Vagina (tissue), 2 donors: ENCODE results near the gene OR5K3. TPM values are rescaled to one million over a fixed set of nuclear protein-coding genes. Genes with fewer than 3 reads are reported as not detected.

ENCODE experiments used
- DNase-seq, 2 donors: peaks; one replicate each; pipeline ENCODE4 v3.0.0-alpha.2; 2017; ENCODE audit errors: extremely low spot score in 2 of 2
- H3K27ac ChIP-seq: fragments of 200-600 bp; sonication (generic); one replicate; pipeline ENCODE4 v1.5.1; 2019
- H3K27me3 ChIP-seq: fragments of 200-600 bp; sonication (generic); one replicate; pipeline ENCODE4 v1.5.1; 2019
- H3K36me3 ChIP-seq, 2 donors: fragments of 200-600 bp; sonication (generic); one replicate each; pipeline ENCODE4 v1.5.1; 2017 to 2019
- H3K4me1 ChIP-seq: fragments of 200-600 bp; sonication (generic); one replicate; pipeline ENCODE4 v1.5.1; 2019
- H3K4me3 ChIP-seq, 2 donors: fragments of 200-600 bp; sonication (generic); 1 replicate in 1 of 2; 2 replicates in 1 of 2; pipeline ENCODE4 v1.5.1; 2016 to 2019
- H3K9me3 ChIP-seq: fragments of 200-600 bp; sonication (generic); one replicate; pipeline ENCODE4 v1.5.1; 2019
- CTCF ChIP-seq, 3 experiments: fragments of 450-650 bp in 2 of 3; fragments of 200-600 bp in 1 of 3; sonication (generic) in 1 of 3; IDR thresholded peaks; one replicate each; pipeline ENCODE4 v1.5.1; 2017 to 2019; ENCODE audit warnings: antibody characterized with exemption in 3 of 3, mild to moderate bottlenecking in 2 of 3, moderate library complexity in 2 of 3
- POLR2A ChIP-seq, 2 donors: fragments of 450-650 bp; IDR thresholded peaks; one replicate each; pipeline ENCODE4 v1.6.1; 2017; ENCODE audit warnings: antibody characterized with exemption in 2 of 2, mild to moderate bottlenecking in 2 of 2, moderate library complexity in 2 of 2
- POLR2AphosphoS5 ChIP-seq, 2 donors: sonication (generic); formaldehyde crosslinking; IDR thresholded peaks; one replicate each; pipeline ENCODE4 v1.9.0; 2017; ENCODE audit warnings: antibody characterized with exemption in 2 of 2, mild to moderate bottlenecking in 2 of 2, low read depth in 1 of 2; ENCODE audit not compliant: insufficient read depth in 1 of 2
- intact Hi-C: fragments of 100-400 bp; cut with DNase I; formaldehyde crosslinking; loops from one replicate; pipeline ENCODE4 v1.15.1; 2023
- total RNA-seq: library from RNA; depleted of rRNA; stranded (reverse); fragments of >200 nt; gene quantifications from one replicate; pipeline ENCODE4 v1.2.3, GENCODE V29; 2016

OR5K3 gene
- total RNA-seq, 1 donor from 2014 or later: not detected

GRCh38 chr3:98359250-98359649, 31.2 kb upstream of the OR5K3 start:
- H3K27ac ChIP-seq: no peak overlapping the region
- intact Hi-C loops: no loop called here
- TF ChIP-seq POLR2A (IDR thresholded peaks at IDR 0.05) (no peak), CTCF (IDR thresholded peaks at IDR 0.05) (no peak), POLR2AphosphoS5 (IDR thresholded peaks at IDR 0.05; ENCODE audit: insufficient read depth in 1 of 2, low read depth in 1 of 2) (no peak)

GRCh38 chr3:98359993-98360675, 30.3 kb upstream of the OR5K3 start:
- intact Hi-C loops: no loop called here
- DNase-seq: no peak
- Histone ChIP-seq H3K4me3 (no peak overlapping the region), H3K4me1 (no peaks in the 10 kb centered on the region), H3K9me3 (no peaks in the 10 kb centered on the region), H3K36me3 (no peaks in the 10 kb centered on the region), H3K27me3 (no peaks in the 10 kb centered on the region), H3K27ac (no peak overlapping the region)
- TF ChIP-seq POLR2A (IDR thresholded peaks at IDR 0.05): no peak
- no peak for TF ChIP-seq CTCF (IDR thresholded peaks at IDR 0.05)
- TF ChIP-seq POLR2AphosphoS5 (IDR thresholded peaks at IDR 0.05; ENCODE audit: insufficient read depth in 1 of 2, low read depth in 1 of 2): no peak

More at GRCh38 chr3:98359250-98359649, 31.2 kb upstream of the OR5K3 start:
- no peak overlapping the region for H3K4me3 ChIP-seq
- no peaks in the 10 kb centered on the region for H3K4me1 ChIP-seq
- no peak for DNase-seq
- no peaks in the 10 kb centered on the region for H3K36me3 ChIP-seq
- H3K27me3 ChIP-seq: no peaks in the 10 kb centered on the region
- no peaks in the 10 kb centered on the region for H3K9me3 ChIP-seq

GRCh38 chr3:98360681-98361080, 29.8 kb upstream of the OR5K3 start:
- TF ChIP-seq CTCF (IDR thresholded peaks at IDR 0.05): no peak
- TF ChIP-seq POLR2AphosphoS5 (IDR thresholded peaks at IDR 0.05; ENCODE audit: insufficient read depth in 1 of 2, low read depth in 1 of 2): no peak
- no peak for TF ChIP-seq POLR2A (IDR thresholded peaks at IDR 0.05)
- H3K4me1 ChIP-seq: no peaks in the 10 kb centered on the region
- no peak for DNase-seq
- no peaks in the 10 kb centered on the region for H3K36me3 ChIP-seq
- H3K27me3 ChIP-seq: no peaks in the 10 kb centered on the region
- intact Hi-C loops: no loop called here
- H3K4me3 ChIP-seq: no peak overlapping the region
- no peak overlapping the region for H3K27ac ChIP-seq
- H3K9me3 ChIP-seq: no peaks in the 10 kb centered on the region

- no peaks in the 10 kb centered on the region for H3K36me3 ChIP-seq
- no peaks in the 10 kb centered on the region for H3K4me1 ChIP-seq
- no peaks in the 10 kb centered on the region for H3K27me3 ChIP-seq
- H3K27ac ChIP-seq: no peak overlapping the region
- no peaks in the 10 kb centered on the region for H3K9me3 ChIP-seq
- DNase-seq: no peak
- intact Hi-C loops: no loop called here
- no peak overlapping the region for H3K4me3 ChIP-seq
- TF ChIP-seq POLR2A (IDR thresholded peaks at IDR 0.05): no peak
- no peak for TF ChIP-seq CTCF (IDR thresholded peaks at IDR 0.05)
- no peak for TF ChIP-seq POLR2AphosphoS5 (IDR thresholded peaks at IDR 0.05; ENCODE audit: insufficient read depth in 1 of 2, low read depth in 1 of 2)
Measured at GRCh38 chr3:98361289-98361688, 29.2 kb upstream of the OR5K3 start.

GRCh38 chr3:98367464-98368246, 22.8 kb upstream of the OR5K3 start:
- TF ChIP-seq CTCF (IDR thresholded peaks at IDR 0.05): no peak
- TF ChIP-seq POLR2AphosphoS5 (IDR thresholded peaks at IDR 0.05; ENCODE audit: insufficient read depth in 1 of 2, low read depth in 1 of 2): no peak
- TF ChIP-seq POLR2A (IDR thresholded peaks at IDR 0.05): no peak
- no peaks in the 10 kb centered on the region for H3K9me3 ChIP-seq
- H3K27ac ChIP-seq: no peak overlapping the region
- H3K27me3 ChIP-seq: no peaks in the 10 kb centered on the region
- intact Hi-C loops: no loop called here
- no peaks in the 10 kb centered on the region for H3K4me1 ChIP-seq
- no peak overlapping the region for H3K4me3 ChIP-seq
- H3K36me3 ChIP-seq: no peaks in the 10 kb centered on the region
- DNase-seq: no peak
